ENCODE results near the gene AFG1L.
"Not testable (repeated sequence)": the region's sequence is repeated elsewhere in the genome, so short reads cannot be mapped to it uniquely, and the experiment has no call there.

AFG1L gene

DNA sequence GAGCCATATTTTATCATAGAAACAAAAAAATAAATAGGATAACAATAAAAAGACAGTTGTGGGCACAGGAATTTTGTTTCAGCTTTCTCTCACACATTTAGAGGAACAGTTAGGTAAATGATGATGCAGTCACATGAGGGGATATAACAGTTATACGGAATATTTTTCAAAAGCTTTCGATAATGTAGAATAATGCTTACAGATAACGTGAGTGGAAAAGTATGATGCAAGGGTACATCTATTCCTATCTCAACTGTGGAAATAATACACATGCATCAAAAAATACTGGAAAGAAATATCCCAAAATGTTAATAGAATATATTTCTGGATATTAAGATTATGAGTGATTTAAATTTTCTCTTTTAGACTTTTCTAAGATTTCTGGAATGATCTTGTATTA is 114.0 kb downstream of the AFG1L start:
- DNase-seq: no peak
- no peaks in the 10 kb centered on the region for H3K27me3 ChIP-seq (ENCODE audit: insufficient read depth, low read length, poor library complexity)
- H4K20me1 ChIP-seq (ENCODE audit: insufficient read depth, low read length): no peaks in the 10 kb centered on the region
- H2AFZ ChIP-seq (ENCODE audit: low read depth, low read length): no peak overlapping the region
- no peaks in the 10 kb centered on the region for H3K79me2 ChIP-seq (ENCODE audit: insufficient read depth, low read length)
- H3K4me2 ChIP-seq (ENCODE audit: insufficient read depth, low read length): no peak overlapping the region
- H3K36me3 ChIP-seq (ENCODE audit: insufficient read depth, low read length): no peaks in the 10 kb centered on the region
- ATAC-seq (ENCODE audit: insufficient read depth, low read depth): no peak
- H3K9ac ChIP-seq (ENCODE audit: low read depth, low read length): no peak overlapping the region
- no peaks in the 10 kb centered on the region for H3K4me1 ChIP-seq (ENCODE audit: insufficient read depth, low read length)
- no peak overlapping the region for H3K27ac ChIP-seq (ENCODE audit: low read length)
- H3K9me3 ChIP-seq (ENCODE audit: insufficient read depth, low read length, severe bottlenecking): peaks cover 8% of the 10 kb centered on the region
- H3K4me3 ChIP-seq (ENCODE audit: low read depth in 1 of 2, low read length in 2 of 2): no peak overlapping the region
- TF ChIP-seq, protein P1, sequence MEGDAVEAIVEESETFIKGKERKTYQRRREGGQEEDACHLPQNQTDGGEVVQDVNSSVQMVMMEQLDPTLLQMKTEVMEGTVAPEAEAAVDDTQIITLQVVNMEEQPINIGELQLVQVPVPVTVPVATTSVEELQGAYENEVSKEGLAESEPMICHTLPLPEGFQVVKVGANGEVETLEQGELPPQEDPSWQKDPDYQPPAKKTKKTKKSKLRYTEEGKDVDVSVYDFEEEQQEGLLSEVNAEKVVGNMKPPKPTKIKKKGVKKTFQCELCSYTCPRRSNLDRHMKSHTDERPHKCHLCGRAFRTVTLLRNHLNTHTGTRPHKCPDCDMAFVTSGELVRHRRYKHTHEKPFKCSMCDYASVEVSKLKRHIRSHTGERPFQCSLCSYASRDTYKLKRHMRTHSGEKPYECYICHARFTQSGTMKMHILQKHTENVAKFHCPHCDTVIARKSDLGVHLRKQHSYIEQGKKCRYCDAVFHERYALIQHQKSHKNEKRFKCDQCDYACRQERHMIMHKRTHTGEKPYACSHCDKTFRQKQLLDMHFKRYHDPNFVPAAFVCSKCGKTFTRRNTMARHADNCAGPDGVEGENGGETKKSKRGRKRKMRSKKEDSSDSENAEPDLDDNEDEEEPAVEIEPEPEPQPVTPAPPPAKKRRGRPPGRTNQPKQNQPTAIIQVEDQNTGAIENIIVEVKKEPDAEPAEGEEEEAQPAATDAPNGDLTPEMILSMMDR (IDR thresholded peaks at IDR 0.05; ENCODE audit: borderline replicate concordance, extremely low read depth, low read length, poor library complexity, severe bottlenecking): no peak
- TF ChIP-seq EZH2 (IDR thresholded peaks at IDR 0.05; ENCODE audit: borderline replicate concordance, low read depth, low read length, severe bottlenecking): no peak

DNA sequence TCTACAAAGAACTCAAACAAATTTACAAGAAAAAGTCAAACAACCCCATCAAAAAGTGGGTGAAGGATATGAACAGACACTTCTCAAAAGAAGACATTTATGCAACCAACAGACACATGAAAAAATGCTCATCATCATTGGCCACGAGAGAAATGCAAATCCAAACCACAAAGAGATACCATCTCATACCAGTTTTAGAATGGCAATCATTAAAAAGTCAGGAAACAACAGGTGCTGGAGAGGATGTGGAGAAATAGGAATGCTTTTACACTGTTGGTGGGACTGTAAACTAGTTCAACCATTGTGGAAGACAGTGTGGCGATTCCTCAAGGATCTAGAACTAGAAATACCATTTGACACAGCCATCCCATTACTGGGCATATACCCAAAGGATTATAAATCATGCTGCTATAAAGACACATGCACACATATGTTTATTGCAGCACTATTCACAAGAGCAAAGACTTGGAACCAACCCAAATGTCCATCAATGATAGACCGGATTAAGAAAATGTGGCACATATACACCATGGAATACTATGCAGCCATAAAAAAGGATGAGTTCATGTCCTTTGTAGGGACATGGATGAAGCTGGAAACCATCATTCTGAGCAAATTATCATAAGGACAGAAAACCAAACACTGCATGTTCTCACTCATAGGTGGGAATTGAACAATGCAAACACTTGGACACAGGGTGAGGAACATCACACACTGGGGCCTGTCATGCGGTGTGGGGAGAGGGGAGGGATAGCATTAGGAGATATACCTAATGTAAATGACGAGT is 121.4 kb downstream of the AFG1L start:
- not testable (repeated sequence) for H3K27ac ChIP-seq (ENCODE audit: low read length); H3K4me1 ChIP-seq (ENCODE audit: insufficient read depth, low read length); H3K9ac ChIP-seq (ENCODE audit: low read depth, low read length); H3K79me2 ChIP-seq (ENCODE audit: insufficient read depth, low read length); H4K20me1 ChIP-seq (ENCODE audit: insufficient read depth, low read length); H3K9me3 ChIP-seq (ENCODE audit: insufficient read depth, low read length, severe bottlenecking); DNase-seq; H3K4me3 ChIP-seq (ENCODE audit: low read depth in 1 of 2, low read length in 2 of 2); H3K36me3 ChIP-seq (ENCODE audit: insufficient read depth, low read length); H3K27me3 ChIP-seq (ENCODE audit: insufficient read depth, low read length, poor library complexity); H2AFZ ChIP-seq (ENCODE audit: low read depth, low read length); H3K4me2 ChIP-seq (ENCODE audit: insufficient read depth, low read length); ATAC-seq (ENCODE audit: insufficient read depth, low read depth)

DNA sequence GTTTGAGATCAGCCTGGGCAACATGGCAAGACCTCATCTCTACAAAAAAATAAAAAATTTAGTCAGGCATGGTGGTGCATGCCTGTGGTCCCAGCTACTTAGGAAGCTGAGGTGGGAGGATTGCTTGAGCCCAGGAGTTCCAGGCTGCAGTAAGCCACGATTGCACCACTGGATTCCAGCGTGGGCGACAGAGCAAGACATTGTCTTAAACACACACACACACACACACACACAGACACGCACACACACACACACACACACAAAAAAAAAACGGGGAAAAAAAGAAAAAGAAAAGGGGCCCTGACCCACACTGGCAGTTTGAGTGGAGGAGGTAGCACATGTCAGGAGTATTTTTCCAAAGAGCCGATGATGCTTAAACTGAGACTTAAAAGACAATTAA is 122.2 kb downstream of the AFG1L start:
- no peak overlapping the region for H3K4me3 ChIP-seq (ENCODE audit: low read depth in 1 of 2, low read length in 2 of 2)
- H3K79me2 ChIP-seq (ENCODE audit: insufficient read depth, low read length): no peaks in the 10 kb centered on the region
- TF ChIP-seq, protein P1 (IDR thresholded peaks at IDR 0.05; ENCODE audit: borderline replicate concordance, extremely low read depth, low read length, poor library complexity, severe bottlenecking): no peak
- no peak for TF ChIP-seq EZH2 (IDR thresholded peaks at IDR 0.05; ENCODE audit: borderline replicate concordance, low read depth, low read length, severe bottlenecking)
- H3K9me3 ChIP-seq (ENCODE audit: insufficient read depth, low read length, severe bottlenecking): no peaks in the 10 kb centered on the region
- H3K4me2 ChIP-seq (ENCODE audit: insufficient read depth, low read length): no peak overlapping the region
- DNase-seq: no peak
- no peaks in the 10 kb centered on the region for H4K20me1 ChIP-seq (ENCODE audit: insufficient read depth, low read length)
- no peak overlapping the region for H3K27ac ChIP-seq (ENCODE audit: low read length)
- no peaks in the 10 kb centered on the region for H3K27me3 ChIP-seq (ENCODE audit: insufficient read depth, low read length, poor library complexity)
- H3K4me1 ChIP-seq (ENCODE audit: insufficient read depth, low read length): no peaks in the 10 kb centered on the region
- ATAC-seq (ENCODE audit: insufficient read depth, low read depth): no peak
- H2AFZ ChIP-seq (ENCODE audit: low read depth, low read length): no peak overlapping the region
- H3K36me3 ChIP-seq (ENCODE audit: insufficient read depth, low read length): no peaks in the 10 kb centered on the region
- H3K9ac ChIP-seq (ENCODE audit: low read depth, low read length): no peak overlapping the region

DNA sequence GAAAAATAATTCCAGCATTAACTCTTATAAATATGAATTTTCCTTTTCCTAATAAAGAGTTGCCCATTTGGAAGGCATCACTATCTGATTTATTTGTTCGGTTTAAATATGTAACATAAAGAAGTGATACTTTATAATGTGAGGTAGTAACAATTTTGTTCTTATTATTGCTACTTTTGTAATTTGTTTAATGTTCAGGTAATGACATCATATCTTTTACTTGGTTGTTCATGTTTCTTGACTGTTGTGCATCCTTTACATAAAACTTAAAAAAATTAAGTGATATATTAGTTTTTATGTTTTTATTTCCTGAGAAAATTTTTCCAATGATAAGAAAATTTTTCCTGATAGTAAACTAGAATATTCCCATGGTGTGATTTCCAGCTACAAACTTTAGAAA is 124.6 kb downstream of the AFG1L start:
- Histone ChIP-seq H3K4me1 (ENCODE audit: insufficient read depth, low read length) (no peaks in the 10 kb centered on the region), H3K4me2 (ENCODE audit: insufficient read depth, low read length) (no peak overlapping the region), H3K4me3 (ENCODE audit: low read depth in 1 of 2, low read length in 2 of 2) (no peak overlapping the region), H4K20me1 (ENCODE audit: insufficient read depth, low read length) (no peaks in the 10 kb centered on the region), H3K36me3 (ENCODE audit: insufficient read depth, low read length) (no peaks in the 10 kb centered on the region), H2AFZ (ENCODE audit: low read depth, low read length) (no peak overlapping the region), H3K79me2 (ENCODE audit: insufficient read depth, low read length) (no peaks in the 10 kb centered on the region), H3K27me3 (ENCODE audit: insufficient read depth, low read length, poor library complexity) (no peaks in the 10 kb centered on the region), H3K9me3 (ENCODE audit: insufficient read depth, low read length, severe bottlenecking) (no peaks in the 10 kb centered on the region), H3K9ac (ENCODE audit: low read depth, low read length) (no peak overlapping the region), H3K27ac (ENCODE audit: low read length) (no peak overlapping the region)
- TF ChIP-seq EZH2 (IDR thresholded peaks at IDR 0.05; ENCODE audit: borderline replicate concordance, low read depth, low read length, severe bottlenecking): no peak
- TF ChIP-seq, protein P1 (IDR thresholded peaks at IDR 0.05; ENCODE audit: borderline replicate concordance, extremely low read depth, low read length, poor library complexity, severe bottlenecking): no peak
- DNase-seq (no peak), ATAC-seq (ENCODE audit: insufficient read depth, low read depth) (no peak)
